HG02840 (cell line): ENCODE data around the gene PTCH1.

ENCODE experiments used
- ATAC-seq: cut with Tn5 transposase; IDR thresholded peaks from one replicate; pipeline ENCODE4 v1.9.1; 2021; ENCODE audit warnings: mild to moderate bottlenecking, moderate library complexity, moderate number of reproducible peaks; ENCODE audit not compliant: unreplicated experiment, low FRiP score

PTCH1 gene

DNA sequence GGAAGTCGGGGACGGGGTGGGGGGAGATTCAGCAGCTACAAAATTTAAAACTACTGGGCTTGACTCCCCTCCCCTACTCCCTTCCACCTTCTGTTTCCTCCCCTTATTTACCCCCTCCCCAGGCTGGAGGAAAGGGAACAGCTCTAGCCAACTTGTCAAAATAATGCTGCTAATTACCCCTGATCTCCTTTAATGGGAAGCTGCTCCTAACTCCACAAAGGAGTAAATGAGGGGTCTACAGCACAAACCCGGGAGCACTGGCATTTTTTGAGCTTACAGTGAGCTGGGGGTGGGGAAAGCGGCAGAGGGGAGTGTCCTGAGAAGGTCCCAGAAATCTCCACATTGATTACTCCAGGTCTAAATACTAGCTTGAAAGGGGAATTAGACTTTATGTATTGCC is 3.1 kb downstream of the PTCH1 start:
- no peak for ATAC-seq

- ATAC-seq: no peak
Measured at GRCh38 chr9:95512709-95513095, 4.1 kb downstream of the PTCH1 start.

DNA sequence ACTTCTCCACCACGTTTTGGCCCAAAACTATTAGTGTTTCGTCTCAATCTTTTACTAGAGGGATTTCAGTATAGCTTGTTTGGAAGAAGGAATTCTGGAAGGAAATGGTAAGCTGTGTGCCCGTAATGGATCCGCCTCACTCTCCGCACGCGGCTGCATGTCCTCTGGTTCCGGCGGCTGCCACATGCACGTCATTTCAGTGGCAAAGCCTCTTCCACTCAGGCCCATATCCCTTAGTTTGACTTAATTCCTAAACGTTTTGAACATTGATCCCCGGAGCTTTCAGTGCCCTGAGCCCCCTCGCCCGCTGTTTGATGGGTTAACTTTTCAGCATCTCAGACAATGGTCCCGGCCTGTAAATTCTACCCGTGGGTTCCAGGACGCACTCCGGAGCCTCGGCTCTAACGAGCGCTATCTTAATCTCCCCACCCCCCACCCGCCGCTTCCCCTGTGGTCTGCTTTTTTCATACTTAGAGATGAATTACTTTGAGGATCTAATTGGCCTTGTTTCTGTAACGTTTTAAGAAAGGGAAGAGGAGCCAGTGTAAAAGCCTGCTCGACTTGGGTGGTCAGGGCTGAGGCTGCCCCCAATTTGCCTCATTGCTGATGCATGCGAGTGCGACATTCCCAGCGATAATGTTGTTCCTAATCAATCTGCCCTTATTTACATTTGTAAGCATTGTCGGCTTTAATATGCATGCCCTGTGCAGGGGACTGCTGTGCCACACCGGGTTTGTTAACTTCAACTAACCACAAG is 4.6 kb downstream of the PTCH1 start:
- no peak for ATAC-seq

DNA sequence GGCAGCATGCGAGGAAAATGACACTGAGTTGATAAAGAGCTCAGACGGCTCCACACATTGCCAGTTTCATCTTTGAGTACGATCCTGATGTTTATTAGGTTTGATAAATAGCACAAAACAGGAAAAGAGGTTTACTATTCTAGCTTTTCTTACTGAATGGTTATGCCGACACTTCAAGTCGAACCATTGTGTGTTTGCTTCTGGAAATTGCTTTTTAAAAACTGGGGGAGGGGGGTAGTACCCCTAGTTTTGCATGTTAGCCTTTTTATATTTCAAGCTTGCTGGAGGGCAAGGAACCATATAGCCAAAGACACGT is 5.2 kb downstream of the PTCH1 start:
- no peak for ATAC-seq

DNA sequence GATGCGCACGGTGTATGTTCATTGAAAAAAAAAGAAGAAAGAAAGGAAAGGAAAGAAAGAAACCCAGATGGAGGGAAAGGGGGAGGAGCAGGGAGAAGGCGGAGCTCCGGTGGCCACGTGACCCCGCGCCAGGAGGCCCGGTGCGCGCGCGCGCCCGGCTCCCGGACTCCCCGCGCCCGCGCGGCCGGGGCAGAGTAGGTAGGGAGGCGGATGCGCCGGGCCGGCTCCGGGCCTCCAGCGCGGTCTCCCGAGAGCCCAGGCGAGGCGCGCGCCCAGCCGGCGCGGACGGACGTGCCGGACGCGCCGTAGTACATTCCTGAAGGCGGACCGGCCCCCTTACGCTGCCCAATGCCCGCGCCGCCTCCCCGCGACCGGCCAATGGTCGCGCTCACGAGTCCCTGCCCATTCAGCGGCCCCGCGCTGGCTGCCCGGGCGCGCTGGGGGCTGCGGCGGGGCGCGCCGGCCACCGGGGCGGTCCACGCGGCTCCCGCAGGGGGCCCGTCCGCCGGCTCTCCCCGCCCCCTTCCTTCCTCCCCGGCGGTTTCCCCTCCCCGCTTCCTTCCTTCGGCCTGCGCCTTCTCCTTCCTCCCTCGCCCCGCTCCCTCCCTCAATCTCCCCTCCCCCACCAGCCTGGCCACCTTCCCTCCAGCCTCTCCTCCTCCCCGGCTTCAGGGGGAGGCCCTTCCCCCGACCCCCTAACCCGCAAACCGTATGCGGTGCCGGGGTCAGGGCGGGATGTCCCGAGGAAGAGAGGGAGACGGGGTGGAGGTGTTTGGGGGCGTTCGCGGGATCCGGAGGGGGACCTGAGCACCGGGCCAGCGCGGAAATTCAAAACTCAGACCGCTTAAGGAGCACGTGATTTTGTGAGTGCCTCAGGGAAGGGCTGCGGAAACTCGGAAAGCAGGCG is 5.8 kb downstream of the PTCH1 start:
- peak; percentile 37 for ATAC-seq

DNA sequence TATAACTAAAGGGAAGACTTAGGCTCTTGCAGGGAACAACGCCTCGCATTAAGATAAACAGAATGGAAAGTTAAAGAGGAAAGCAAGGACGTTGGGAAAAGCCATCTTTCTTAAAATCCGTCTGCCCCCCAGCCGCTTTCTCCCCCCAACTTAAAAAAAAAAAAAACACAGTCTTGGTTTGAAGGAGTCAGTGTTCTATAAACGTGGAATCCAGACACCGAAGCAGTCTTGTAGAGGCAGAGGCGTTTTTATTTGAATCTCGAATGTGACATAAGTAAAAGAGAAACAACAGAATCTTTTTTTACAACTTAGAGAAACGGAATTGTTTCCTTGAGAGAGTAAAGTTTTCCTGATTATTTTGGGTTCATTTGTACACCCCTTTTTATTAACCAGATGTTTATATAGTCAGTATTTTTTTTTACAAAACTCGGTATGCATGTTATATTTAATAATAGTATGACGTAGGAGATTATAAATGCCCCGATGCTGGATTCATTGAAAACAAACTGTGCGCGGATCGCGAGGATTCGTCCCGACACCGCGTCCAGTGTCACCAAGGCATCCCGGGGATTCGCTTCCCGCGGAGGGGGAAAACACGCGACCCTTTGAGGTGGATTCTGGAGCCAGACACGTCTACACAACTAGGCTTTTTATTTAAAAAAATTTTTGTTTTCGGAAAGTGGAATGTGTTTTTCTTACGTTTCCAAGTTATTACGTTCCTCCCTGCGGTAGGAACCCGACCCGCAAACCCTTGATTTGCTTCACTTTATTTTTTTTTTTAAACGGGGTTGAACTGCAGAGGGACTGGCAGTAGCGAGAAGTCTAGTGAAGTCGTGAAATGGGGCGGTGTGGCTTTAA is 6.7 kb downstream of the PTCH1 start:
- no peak for ATAC-seq

GRCh38 chr9:95508968-95509850 is 7.6 kb downstream of the PTCH1 start:
- ATAC-seq: no peak

DNA sequence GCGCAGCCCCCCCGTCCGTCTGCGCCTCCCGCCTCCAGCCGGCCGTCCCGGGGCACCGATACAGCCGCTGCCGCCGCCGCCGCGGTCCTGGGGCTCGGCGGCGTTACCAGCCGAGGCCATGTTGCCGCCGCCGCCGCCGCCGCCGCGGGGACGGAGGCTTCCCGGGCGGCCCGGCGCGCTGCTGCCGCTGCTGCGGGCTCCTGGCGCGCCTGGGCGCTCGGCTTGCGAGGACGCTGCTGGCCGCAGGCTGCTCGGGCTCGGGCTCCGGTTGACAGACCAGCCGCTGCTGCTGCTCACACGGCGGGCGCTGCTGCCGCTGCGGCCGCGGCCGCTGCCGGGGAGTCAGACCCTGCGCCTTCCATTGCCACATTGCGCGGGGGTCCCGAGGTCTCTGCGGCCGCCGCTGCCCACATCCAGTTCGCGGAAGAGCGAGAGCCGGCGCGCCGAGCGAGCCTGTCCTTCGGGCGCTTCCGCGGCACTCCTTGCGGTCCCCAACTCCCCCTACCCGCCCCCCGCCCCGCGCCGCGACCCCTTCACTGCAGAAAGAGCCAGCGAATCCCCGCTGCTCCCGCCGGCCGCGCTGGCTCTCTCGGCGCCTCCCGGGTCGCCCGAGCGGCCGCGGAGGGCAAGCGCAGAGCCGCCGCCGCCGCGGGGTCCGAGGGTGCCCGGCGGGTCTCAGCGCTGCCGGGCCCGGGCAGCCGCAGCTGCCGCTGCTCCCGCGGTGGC is 8.4 kb downstream of the PTCH1 start:
- no peak for ATAC-seq

GRCh38 chr9:95507464-95508241 is 9.1 kb downstream of the PTCH1 start:
- no peak for ATAC-seq

- no peak for ATAC-seq
Measured at GRCh38 chr9:95506678-95507463, 9.9 kb downstream of the PTCH1 start.

DNA sequence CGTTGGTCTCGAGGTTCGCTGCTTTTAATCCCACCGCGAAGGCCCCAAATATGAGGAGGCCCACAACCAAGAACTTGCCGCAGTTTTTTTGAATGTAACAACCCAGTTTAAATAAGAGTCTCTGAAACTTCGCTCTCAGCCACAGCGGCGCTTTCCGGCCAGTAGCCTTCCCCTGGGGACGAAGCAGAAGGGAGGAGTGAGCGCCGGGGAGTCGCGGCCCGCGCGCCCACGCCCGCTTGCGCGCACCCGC is 10.4 kb downstream of the PTCH1 start:
- peak; percentile 11 for ATAC-seq

GRCh38 chr9:95505717-95506427 is 10.9 kb downstream of the PTCH1 start:
- ATAC-seq: peak; percentile 26

- no peak for ATAC-seq
Measured at GRCh38 chr9:95505072-95505716, 11.6 kb downstream of the PTCH1 start.

DNA sequence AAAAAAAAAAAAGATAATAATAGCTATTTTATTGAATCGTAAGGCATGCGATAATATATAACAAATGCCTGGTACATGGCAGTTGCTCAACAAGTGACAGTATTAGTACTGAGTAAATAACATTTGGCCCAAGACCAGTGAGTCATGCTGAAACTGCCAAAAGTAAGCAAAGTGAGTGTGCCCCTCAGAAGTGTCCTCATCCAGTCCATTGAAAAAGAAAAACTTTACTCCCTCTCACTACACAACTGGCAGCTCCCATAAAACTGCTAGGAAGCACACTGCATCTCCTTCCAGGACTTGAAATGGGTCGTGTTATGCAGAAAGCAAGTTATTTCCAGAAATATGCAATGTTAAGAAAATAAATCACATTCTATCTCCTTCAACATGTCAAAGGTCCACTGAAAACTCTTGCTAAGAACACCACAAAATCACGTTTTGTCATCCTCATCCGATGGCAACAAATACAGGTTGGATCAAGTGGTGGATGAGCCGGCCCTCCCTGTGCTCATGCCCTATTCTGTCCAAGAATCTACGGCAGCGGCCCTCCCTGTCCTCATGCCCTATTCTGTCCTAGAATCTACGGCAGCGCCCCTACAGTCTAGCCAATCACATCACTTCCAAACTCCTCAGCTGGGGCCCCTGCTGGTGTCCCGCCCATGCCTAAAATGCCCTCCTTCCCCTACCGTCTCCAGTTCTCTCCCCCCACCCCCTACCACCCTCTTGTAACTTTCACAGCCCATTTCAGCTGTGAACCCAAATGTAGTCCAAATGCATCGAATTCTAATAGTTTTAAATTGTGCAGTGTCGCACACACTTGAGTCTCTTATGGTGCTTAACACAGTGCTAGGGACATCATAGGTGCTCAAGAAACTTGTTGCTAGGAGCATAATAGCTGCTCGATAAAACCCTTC is 12.5 kb downstream of the PTCH1 start:
- no peak for ATAC-seq

GRCh38 chr9:95503369-95503768 is 13.4 kb downstream of the PTCH1 start:
- no peak for ATAC-seq

DNA sequence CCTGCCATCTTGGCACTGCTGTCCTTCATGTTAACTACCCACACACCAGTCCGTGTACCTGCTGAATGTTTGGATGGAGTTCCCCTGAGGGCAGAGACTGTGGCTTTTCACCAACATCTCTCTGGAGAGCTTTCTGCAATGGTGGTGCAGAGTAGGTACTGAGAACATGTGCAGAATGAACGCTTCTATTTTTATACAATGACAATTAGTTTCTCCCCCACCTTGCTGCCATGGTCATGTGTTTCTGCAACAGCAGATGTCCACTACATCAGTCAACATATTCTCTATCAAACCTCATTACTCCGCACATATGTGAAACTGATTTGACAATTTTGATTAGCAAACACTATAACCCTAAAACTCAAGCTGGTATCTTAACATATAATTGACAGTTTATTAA is 14.5 kb downstream of the PTCH1 start:
- ATAC-seq: no peak
